H1 (cell line): ENCODE measurements around the gene ARHGAP26. TPM values are rescaled to one million over a fixed set of nuclear protein-coding genes. Genes with fewer than 3 reads are reported as not detected.

Experiments used
- EZH2 ChIP-seq: fragments of 200-600 bp; sonication (generic); IDR thresholded peaks from 2 replicates; pipeline ENCODE4 v1.7.1; 2012; ENCODE audit warnings: low read depth, mild to moderate bottlenecking, moderate library complexity, low read length, inconsistent platforms; ENCODE audit not compliant: severe bottlenecking
- HDAC6 ChIP-seq: IDR thresholded peaks from one replicate; pipeline ENCODE4 v1.7.1; 2012; ENCODE audit warnings: low read depth, mild to moderate bottlenecking, inconsistent platforms, low read length, moderate library complexity
- KDM4A ChIP-seq: IDR thresholded peaks from one replicate; pipeline ENCODE4 v1.7.1; 2012; ENCODE audit warnings: low read depth, mild to moderate bottlenecking, moderate library complexity, low read length, inconsistent platforms; ENCODE audit not compliant: severe bottlenecking
- NANOG ChIP-seq: IDR thresholded peaks from 2 replicates; pipeline ENCODE4 v1.6.1; 2011; ENCODE audit warnings: low read length, low read depth, mild to moderate bottlenecking, inconsistent platforms; ENCODE audit not compliant: insufficient read depth, poor library complexity, severe bottlenecking
- polyA plus RNA-seq, 7 experiments: library from polyadenylated mRNA; depleted of rRNA in 3 of 7; stranded (reverse) in 5 of 7; unstranded in 2 of 7; fragments of >200 nt in 5 of 7; fragments of 200-250 nt in 2 of 7; gene quantifications; 1 replicate in 5 of 7; 2 replicates in 1 of 7; 4 replicates in 1 of 7; pipeline versions ENCODE4 v1.2.1 to v1.2.3, GENCODE V29; 2011 to 2013; ENCODE audit warnings: missing spikeins in 2 of 7, mixed read lengths in 2 of 7
- total RNA-seq: library from RNA; stranded (reverse); fragmentation: NEBNext Ultra II Directional; extraction: Animal tissue kit (Norgen Biotek cat#: 25700); gene quantifications from 2 replicates; pipeline ENCODE4 v1.2.1, GENCODE V29; 2021

ARHGAP26 gene
- total and polyA plus RNA-seq, 2 of the 8 experiments (the other 6 are each of a cell fraction or from before 2014, with no cell fraction given): 7.1 to 24.8 TPM

DNA sequence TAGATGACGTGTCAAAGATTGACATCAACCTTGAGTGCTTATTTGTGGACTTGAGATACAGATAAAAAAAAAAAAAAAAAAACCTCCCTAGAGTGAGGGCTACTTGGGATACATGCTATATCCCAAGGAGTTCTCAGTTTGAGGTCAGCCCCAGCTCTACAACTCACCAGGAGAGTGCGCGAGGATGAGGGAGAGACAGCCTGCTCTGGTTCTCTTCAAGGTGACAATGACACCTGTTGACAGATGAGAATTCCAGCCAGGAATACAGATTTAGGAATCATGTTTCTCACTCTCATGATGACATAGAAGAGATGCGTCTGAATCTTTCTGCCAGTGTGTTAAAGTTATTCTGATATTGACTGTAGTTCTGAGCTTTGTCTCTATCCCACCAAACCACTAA lies 24.9 kb upstream of the ARHGAP26 start (continued):
- TF ChIP-seq NANOG: no peak
- no peak for TF ChIP-seq KDM4A
- TF ChIP-seq EZH2: no peak
- TF ChIP-seq HDAC6: no peak
